Prostate gland (tissue), 2 donors: ENCODE measurements around the gene DHDH.

Source experiments
- CTCF ChIP-seq, 4 experiments: fragments of 200-600 bp in 2 of 4; fragments of 450-650 bp in 2 of 4; sonication (generic) in 2 of 4; IDR thresholded peaks; 1 replicate in 3 of 4; 2 replicates in 1 of 4; pipeline ENCODE4 v1.5.1; 2016 to 2019; ENCODE audit warnings: antibody characterized with exemption in 4 of 4, mild to moderate bottlenecking in 2 of 4, moderate library complexity in 2 of 4
- POLR2AphosphoS5 ChIP-seq: sonication (generic); formaldehyde crosslinking; IDR thresholded peaks from one replicate; pipeline ENCODE4 v1.6.1; 2017; ENCODE audit warnings: antibody characterized with exemption

GRCh38 chr19:48934837-48935236, 1.3 kb downstream of the DHDH start:
- no peak for TF ChIP-seq CTCF (IDR thresholded peaks at IDR 0.05)
- no peak for TF ChIP-seq POLR2AphosphoS5
